ENCODE results near the gene ITPK1.

ITPK1 gene

DNA sequence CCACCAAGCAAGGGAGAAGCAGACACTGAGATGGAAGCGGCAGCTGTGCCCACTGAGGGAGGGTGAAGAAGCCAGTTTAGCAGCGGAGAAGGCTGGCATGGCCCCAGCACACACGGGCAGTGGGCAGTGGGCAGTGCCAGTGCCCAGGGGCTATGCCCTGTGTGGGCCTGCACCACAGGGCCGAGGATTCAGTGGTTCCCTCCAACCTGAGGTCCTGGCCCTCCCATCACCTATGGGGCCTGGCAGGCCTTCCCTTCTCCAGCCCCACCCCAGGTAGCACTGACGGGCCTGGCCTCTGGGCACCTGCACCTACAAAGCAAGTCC is 81.1 kb downstream of the ITPK1 start:
- Histone ChIP-seq H3K79me1 (replicated peaks; ENCODE audit: low read length, poor library complexity, severe bottlenecking) (no peaks in the 10 kb centered on the region), H3K4me2 (ENCODE audit: low read length, poor library complexity, severe bottlenecking) (no peak overlapping the region), H3K14ac (ENCODE audit: low read length in 2 of 2) (no peak overlapping the region), H3K4me3 (ENCODE audit: insufficient read depth in 1 of 2, low read depth in 1 of 2, low read length in 2 of 2) (no peak overlapping the region), H3K4me1 (ENCODE audit: control insufficient read depth, insufficient read depth, low read depth, low read length) (peaks cover 38% of the 10 kb centered on the region), H2AFZ (ENCODE audit: low read depth, low read length) (no peak overlapping the region), H3K23ac (ENCODE audit: low read length in 2 of 2) (no peak overlapping the region), H3K4ac (ENCODE audit: low read depth in 1 of 2, low read length in 2 of 2) (no peak overlapping the region), H3K27me3 (ENCODE audit: control insufficient read depth in 1 of 2, insufficient read depth in 1 of 2, low read length in 2 of 2) (no peaks in the 10 kb centered on the region), H2BK15ac (ENCODE audit: low read depth, poor library complexity, severe bottlenecking) (no peak overlapping the region), H3K27ac (ENCODE audit: low read length, poor library complexity, severe bottlenecking) (no peak overlapping the region), H3K9ac (ENCODE audit: low read length) (no peak overlapping the region), H3K18ac (ENCODE audit: low read depth in 1 of 2, low read length in 2 of 2) (no peak overlapping the region), H3K9me3 (ENCODE audit: control insufficient read depth, low read length) (no peaks in the 10 kb centered on the region), H2AK5ac (ENCODE audit: low read length, severe bottlenecking) (no peak overlapping the region), H2BK120ac (ENCODE audit: low read depth, low read length) (no peak overlapping the region), H2BK12ac (ENCODE audit: low read length in 2 of 2) (no peak overlapping the region), H2BK5ac (ENCODE audit: low read depth, low read length, poor library complexity, severe bottlenecking) (no peak overlapping the region), H3K36me3 (ENCODE audit: control insufficient read depth in 1 of 2, insufficient read depth in 2 of 2, low read depth in 1 of 2, low read length in 2 of 2) (no peaks in the 10 kb centered on the region), H4K91ac (ENCODE audit: low read length) (no peak overlapping the region), H4K8ac (ENCODE audit: low read length) (no peak overlapping the region)
- WGBS = 84% methylated on average over 5 of the region's 5 CpGs
- no peak for DNase-seq

DNA sequence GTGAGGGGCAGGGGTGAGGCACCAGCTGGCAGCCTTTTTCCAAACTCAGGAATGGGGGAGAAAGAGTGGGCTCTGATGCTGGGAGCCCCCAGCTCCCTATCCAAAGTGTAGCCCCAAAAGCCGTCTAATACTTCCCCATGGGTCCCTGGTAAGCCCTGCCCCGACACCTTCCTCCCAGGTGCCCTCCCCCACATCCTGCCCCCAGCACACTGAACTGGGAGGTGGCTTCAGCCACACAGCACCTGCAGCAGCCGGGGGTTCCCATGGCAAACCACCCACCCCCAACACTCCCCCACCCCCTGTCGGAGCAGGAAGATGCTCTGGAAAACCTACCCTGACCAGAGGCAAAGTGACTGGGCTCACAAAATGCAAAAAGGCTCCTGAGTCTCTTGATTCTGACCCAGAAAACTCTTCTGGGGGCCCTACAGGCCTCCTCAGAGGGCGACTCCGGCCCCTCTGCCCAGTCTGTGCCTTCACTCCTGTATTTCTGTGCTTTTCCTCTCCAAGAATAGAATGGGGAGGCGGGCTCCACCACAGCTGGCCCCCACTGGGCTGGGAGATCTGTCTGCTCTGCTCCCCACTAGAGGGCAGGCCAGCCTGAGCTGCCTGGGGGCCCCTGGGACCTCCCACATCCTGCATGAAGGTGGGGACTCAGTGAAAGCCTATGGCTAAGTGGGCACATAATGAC is 81.6 kb downstream of the ITPK1 start:
- no peak overlapping the region for H3K18ac ChIP-seq (ENCODE audit: low read depth in 1 of 2, low read length in 2 of 2)
- no peak overlapping the region for H3K4me2 ChIP-seq (ENCODE audit: low read length, poor library complexity, severe bottlenecking)
- no peak overlapping the region for H3K27ac ChIP-seq (ENCODE audit: low read length, poor library complexity, severe bottlenecking)
- H3K79me1 ChIP-seq (replicated peaks; ENCODE audit: low read length, poor library complexity, severe bottlenecking) = no peaks in the 10 kb centered on the region
- WGBS = 85% methylated on average over 7 of the region's 7 CpGs
- no peak overlapping the region for H4K8ac ChIP-seq (ENCODE audit: low read length)
- no peak overlapping the region for H3K4me3 ChIP-seq (ENCODE audit: insufficient read depth in 1 of 2, low read depth in 1 of 2, low read length in 2 of 2)
- H2AFZ ChIP-seq (ENCODE audit: low read depth, low read length) = no peak overlapping the region
- no peak overlapping the region for H2BK5ac ChIP-seq (ENCODE audit: low read depth, low read length, poor library complexity, severe bottlenecking)
- no peaks in the 10 kb centered on the region for H3K27me3 ChIP-seq (ENCODE audit: control insufficient read depth in 1 of 2, insufficient read depth in 1 of 2, low read length in 2 of 2)
- H2BK120ac ChIP-seq (ENCODE audit: low read depth, low read length) = no peak overlapping the region
- no peak overlapping the region for H4K91ac ChIP-seq (ENCODE audit: low read length)
- no peak overlapping the region for H2AK5ac ChIP-seq (ENCODE audit: low read length, severe bottlenecking)
- no peak overlapping the region for H2BK15ac ChIP-seq (ENCODE audit: low read depth, poor library complexity, severe bottlenecking)
- H2BK12ac ChIP-seq (ENCODE audit: low read length in 2 of 2) = no peak overlapping the region
- H3K9me3 ChIP-seq (ENCODE audit: control insufficient read depth, low read length) = no peaks in the 10 kb centered on the region
- H3K9ac ChIP-seq (ENCODE audit: low read length) = no peak overlapping the region
- DNase-seq = no peak
- no peaks in the 10 kb centered on the region for H3K36me3 ChIP-seq (ENCODE audit: control insufficient read depth in 1 of 2, insufficient read depth in 2 of 2, low read depth in 1 of 2, low read length in 2 of 2)
- H3K23ac ChIP-seq (ENCODE audit: low read length in 2 of 2) = no peak overlapping the region
- no peak overlapping the region for H3K14ac ChIP-seq (ENCODE audit: low read length in 2 of 2)
- H3K4ac ChIP-seq (ENCODE audit: low read depth in 1 of 2, low read length in 2 of 2) = no peak overlapping the region
- H3K4me1 ChIP-seq (ENCODE audit: control insufficient read depth, insufficient read depth, low read depth, low read length) = peaks cover 37% of the 10 kb centered on the region

DNA sequence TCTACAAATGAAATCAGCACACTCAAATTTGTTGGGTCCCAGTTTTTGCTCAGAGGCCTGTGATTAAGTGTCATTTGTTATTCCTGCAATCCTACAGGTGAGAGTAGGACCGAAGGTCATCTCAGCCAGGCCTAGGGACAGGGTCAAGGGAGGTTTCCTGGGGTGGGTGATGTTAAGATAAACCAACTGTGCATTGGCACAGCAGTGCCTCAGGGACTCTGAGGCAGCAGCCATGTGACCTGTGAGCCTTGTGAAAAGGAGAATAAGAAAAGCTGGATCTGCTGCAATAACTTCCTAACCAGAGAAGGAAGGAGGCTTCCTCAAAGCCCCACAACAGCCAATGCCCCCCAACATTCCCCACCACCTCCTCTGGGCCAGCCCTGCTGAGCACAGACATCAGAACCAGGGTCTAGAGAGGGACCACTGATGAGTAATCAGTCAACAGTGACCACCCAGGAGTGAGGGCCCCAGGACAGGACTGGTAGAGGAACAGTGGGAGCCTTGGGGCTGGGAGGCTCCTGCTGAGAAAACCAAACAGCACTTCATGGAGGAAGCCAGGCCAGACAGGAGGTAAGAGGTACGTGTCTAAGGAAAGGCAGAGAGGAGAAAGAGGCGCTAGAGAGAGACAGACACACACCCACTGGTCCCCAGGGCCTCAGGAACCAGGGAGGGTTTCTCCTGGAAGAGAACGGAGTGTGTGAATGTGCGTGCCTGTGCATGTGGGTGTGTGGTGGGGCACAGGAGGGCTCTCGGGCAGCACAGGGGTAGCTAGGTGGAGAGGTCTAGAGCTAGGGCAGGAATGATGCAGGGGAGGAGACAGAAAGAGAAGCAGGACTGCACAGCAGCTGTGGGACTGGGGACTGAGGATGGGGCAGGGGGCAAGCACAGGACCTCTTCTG is 82.4 kb downstream of the ITPK1 start:
- Histone ChIP-seq H4K8ac (ENCODE audit: low read length) (no peak overlapping the region), H3K27ac (ENCODE audit: low read length, poor library complexity, severe bottlenecking) (no peak overlapping the region), H2BK12ac (ENCODE audit: low read length in 2 of 2) (no peak overlapping the region), H3K18ac (ENCODE audit: low read depth in 1 of 2, low read length in 2 of 2) (no peak overlapping the region), H3K14ac (ENCODE audit: low read length in 2 of 2) (no peak overlapping the region), H2AK5ac (ENCODE audit: low read length, severe bottlenecking) (no peak overlapping the region), H3K79me1 (replicated peaks; ENCODE audit: low read length, poor library complexity, severe bottlenecking) (no peaks in the 10 kb centered on the region), H3K9ac (ENCODE audit: low read length) (peak overlapping the region; percentile 7), H2BK15ac (ENCODE audit: low read depth, poor library complexity, severe bottlenecking) (no peak overlapping the region), H3K4me2 (ENCODE audit: low read length, poor library complexity, severe bottlenecking) (no peak overlapping the region), H3K23ac (ENCODE audit: low read length in 2 of 2) (no peak overlapping the region), H3K36me3 (ENCODE audit: control insufficient read depth in 1 of 2, insufficient read depth in 2 of 2, low read depth in 1 of 2, low read length in 2 of 2) (no peaks in the 10 kb centered on the region), H3K4ac (ENCODE audit: low read depth in 1 of 2, low read length in 2 of 2) (no peak overlapping the region), H3K9me3 (ENCODE audit: control insufficient read depth, low read length) (no peaks in the 10 kb centered on the region), H3K4me1 (ENCODE audit: control insufficient read depth, insufficient read depth, low read depth, low read length) (peaks cover 34% of the 10 kb centered on the region), H2BK120ac (ENCODE audit: low read depth, low read length) (no peak overlapping the region), H3K27me3 (ENCODE audit: control insufficient read depth in 1 of 2, insufficient read depth in 1 of 2, low read length in 2 of 2) (no peaks in the 10 kb centered on the region), H3K4me3 (ENCODE audit: insufficient read depth in 1 of 2, low read depth in 1 of 2, low read length in 2 of 2) (no peak overlapping the region), H2AFZ (ENCODE audit: low read depth, low read length) (no peak overlapping the region), H4K91ac (ENCODE audit: low read length) (no peak overlapping the region), H2BK5ac (ENCODE audit: low read depth, low read length, poor library complexity, severe bottlenecking) (no peak overlapping the region)
- 73% methylated on average over 6 of the region's 6 CpGs for WGBS
- DNase-seq = no peak

DNA sequence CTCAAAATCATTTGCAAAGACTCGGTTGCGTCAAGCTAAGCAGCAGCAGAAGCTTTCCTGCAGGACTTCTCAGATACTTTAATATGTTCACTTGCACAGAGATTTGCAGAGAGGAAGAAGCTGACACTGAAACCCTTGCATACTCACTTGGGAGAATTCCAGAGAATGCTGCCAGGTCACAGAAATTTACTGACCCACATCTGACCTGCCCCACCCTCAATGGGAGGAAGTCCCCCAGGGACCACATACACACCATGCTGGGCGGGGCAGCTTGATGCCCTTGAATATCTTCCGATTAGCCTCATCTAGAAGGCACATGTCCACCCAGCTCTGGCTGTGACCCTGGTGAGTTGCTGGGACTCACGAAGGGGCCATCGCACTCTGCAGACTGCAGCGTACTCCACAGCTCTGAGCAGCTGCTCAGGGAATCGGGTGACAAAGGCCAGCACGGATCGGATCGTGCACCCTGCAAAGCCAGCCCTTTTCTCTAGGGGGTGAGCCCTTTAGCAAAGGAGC is 83.2 kb downstream of the ITPK1 start:
- Histone ChIP-seq H2BK12ac (ENCODE audit: low read length in 2 of 2) (no peak overlapping the region), H3K27ac (ENCODE audit: low read length, poor library complexity, severe bottlenecking) (no peak overlapping the region)

More for the DNA sequence above, 83.2 kb downstream of the ITPK1 start:
- Histone ChIP-seq H2BK120ac (ENCODE audit: low read depth, low read length) (no peak overlapping the region), H3K23ac (ENCODE audit: low read length in 2 of 2) (no peak overlapping the region), H2AFZ (ENCODE audit: low read depth, low read length) (no peak overlapping the region), H2AK5ac (ENCODE audit: low read length, severe bottlenecking) (no peak overlapping the region), H3K4me2 (ENCODE audit: low read length, poor library complexity, severe bottlenecking) (no peak overlapping the region), H2BK5ac (ENCODE audit: low read depth, low read length, poor library complexity, severe bottlenecking) (no peak overlapping the region), H3K9me3 (ENCODE audit: control insufficient read depth, low read length) (no peaks in the 10 kb centered on the region), H3K4me1 (ENCODE audit: control insufficient read depth, insufficient read depth, low read depth, low read length) (peaks cover 38% of the 10 kb centered on the region), H2BK15ac (ENCODE audit: low read depth, poor library complexity, severe bottlenecking) (no peak overlapping the region), H3K14ac (ENCODE audit: low read length in 2 of 2) (no peak overlapping the region), H3K4me3 (ENCODE audit: insufficient read depth in 1 of 2, low read depth in 1 of 2, low read length in 2 of 2) (peak overlapping the region in 1 of 2 experiments; percentile 23), H3K79me1 (replicated peaks; ENCODE audit: low read length, poor library complexity, severe bottlenecking) (peaks cover 2% of the 10 kb centered on the region), H3K4ac (ENCODE audit: low read depth in 1 of 2, low read length in 2 of 2) (no peak overlapping the region), H4K8ac (ENCODE audit: low read length) (no peak overlapping the region), H4K91ac (ENCODE audit: low read length) (no peak overlapping the region), H3K36me3 (ENCODE audit: control insufficient read depth in 1 of 2, insufficient read depth in 2 of 2, low read depth in 1 of 2, low read length in 2 of 2) (no peaks in the 10 kb centered on the region), H3K27me3 (ENCODE audit: control insufficient read depth in 1 of 2, insufficient read depth in 1 of 2, low read length in 2 of 2) (peaks cover 0 to 2% of the 10 kb centered on the region in 2 experiments), H3K18ac (ENCODE audit: low read depth in 1 of 2, low read length in 2 of 2) (no peak overlapping the region), H3K9ac (ENCODE audit: low read length) (peak overlapping the region; percentile 7)
- DNase-seq = no peak
- WGBS = 79% methylated on average over 11 of the region's 11 CpGs

All from mesenchymal stem cell (in vitro differentiated cells and primary cell).